Measurements from ENCODE around the gene ANGPTL4.

DNA sequence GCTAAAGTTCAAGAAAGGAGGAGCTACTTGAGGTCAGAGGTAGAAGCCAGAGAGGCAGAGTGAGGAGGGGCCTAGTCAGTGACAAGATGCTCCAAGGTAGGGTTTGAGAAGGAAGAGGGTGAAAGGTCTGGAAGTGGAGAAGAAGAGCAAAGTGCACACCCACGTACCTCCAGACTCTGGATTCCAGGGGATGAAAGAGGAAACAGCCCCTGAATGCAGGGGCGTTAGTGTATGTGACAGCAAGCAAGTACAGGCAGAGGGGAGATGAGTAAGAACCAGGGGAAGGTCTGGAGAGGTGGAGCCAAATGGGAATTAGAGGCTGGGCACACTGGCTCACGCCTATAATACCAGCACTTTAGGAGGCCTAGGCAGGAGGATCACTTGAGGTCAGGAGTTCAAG, 34.0 kb upstream of the ANGPTL4 start:
- TF ChIP-seq ESRRA (IDR thresholded peaks at IDR 0.05; ENCODE audit: borderline replicate concordance, low read length) (no peak), HOXA7 (CRISPR knock-in tag; IDR thresholded peaks at IDR 0.05) (no peak), POLR2A (IDR thresholded peaks at IDR 0.05; ENCODE audit: low read length) (no peak), SMC3 (IDR thresholded peaks at IDR 0.05) (no peak), RAD21 (conservative IDR thresholded peaks at IDR 0.05 in 1 of 2, IDR thresholded peaks at IDR 0.05 in 1 of 2) (no peak), KDM5A (IDR thresholded peaks at IDR 0.05) (no peak)
- TF ChIP-seq, protein P1, sequence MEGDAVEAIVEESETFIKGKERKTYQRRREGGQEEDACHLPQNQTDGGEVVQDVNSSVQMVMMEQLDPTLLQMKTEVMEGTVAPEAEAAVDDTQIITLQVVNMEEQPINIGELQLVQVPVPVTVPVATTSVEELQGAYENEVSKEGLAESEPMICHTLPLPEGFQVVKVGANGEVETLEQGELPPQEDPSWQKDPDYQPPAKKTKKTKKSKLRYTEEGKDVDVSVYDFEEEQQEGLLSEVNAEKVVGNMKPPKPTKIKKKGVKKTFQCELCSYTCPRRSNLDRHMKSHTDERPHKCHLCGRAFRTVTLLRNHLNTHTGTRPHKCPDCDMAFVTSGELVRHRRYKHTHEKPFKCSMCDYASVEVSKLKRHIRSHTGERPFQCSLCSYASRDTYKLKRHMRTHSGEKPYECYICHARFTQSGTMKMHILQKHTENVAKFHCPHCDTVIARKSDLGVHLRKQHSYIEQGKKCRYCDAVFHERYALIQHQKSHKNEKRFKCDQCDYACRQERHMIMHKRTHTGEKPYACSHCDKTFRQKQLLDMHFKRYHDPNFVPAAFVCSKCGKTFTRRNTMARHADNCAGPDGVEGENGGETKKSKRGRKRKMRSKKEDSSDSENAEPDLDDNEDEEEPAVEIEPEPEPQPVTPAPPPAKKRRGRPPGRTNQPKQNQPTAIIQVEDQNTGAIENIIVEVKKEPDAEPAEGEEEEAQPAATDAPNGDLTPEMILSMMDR (IDR thresholded peaks at IDR 0.05), result no peak
- TF ChIP-seq, protein P2, sequence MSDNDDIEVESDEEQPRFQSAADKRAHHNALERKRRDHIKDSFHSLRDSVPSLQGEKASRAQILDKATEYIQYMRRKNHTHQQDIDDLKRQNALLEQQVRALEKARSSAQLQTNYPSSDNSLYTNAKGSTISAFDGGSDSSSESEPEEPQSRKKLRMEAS (IDR thresholded peaks at IDR 0.05), result no peak

All from A549 (cell line).